ENCODE results near the gene MRPS11.
"Not testable (repeated sequence)": the region's sequence is repeated elsewhere in the genome, so short reads cannot be mapped to it uniquely, and the experiment has no call there.

The MRPS11 gene

DNA sequence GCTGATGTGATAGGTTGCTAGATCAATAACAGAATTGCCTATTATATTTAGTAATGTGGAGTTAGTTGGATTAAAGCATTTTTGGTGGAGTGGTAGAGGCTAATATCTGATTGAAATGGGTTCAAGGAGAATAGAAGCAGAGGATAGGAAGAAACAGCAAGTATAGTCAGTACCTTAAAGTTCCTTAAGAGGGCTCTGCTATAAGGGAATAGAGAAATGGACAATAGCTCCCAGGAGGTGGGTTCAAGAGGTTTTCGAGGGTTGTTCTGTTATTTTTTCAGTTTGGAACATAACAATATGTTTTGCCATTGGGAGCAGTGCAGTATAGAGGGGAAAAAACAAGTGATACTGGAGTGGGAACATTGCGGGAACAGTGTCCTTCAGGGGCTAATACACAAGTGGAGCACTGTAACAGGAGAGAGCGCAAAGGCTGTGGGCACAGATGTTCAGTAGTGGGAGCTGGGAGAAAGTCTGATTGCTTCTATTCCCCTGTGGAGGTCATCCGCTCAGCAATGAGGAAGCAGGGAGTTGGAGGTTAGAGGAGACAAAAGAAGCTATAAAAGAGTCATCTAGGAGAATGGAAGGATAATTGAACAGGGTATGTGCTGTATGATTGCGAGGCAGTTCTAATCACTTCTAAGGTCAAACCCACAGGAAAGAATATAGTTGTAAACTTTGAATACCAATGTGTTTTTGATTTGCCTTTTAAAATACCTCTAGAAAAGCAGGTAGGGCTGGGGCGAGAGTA lies 3.3 kb downstream of the MRPS11 start:
- no peak overlapping the region for H3K4me3 ChIP-seq (ENCODE audit: low read depth, low read length)
- TF ChIP-seq, protein P1, sequence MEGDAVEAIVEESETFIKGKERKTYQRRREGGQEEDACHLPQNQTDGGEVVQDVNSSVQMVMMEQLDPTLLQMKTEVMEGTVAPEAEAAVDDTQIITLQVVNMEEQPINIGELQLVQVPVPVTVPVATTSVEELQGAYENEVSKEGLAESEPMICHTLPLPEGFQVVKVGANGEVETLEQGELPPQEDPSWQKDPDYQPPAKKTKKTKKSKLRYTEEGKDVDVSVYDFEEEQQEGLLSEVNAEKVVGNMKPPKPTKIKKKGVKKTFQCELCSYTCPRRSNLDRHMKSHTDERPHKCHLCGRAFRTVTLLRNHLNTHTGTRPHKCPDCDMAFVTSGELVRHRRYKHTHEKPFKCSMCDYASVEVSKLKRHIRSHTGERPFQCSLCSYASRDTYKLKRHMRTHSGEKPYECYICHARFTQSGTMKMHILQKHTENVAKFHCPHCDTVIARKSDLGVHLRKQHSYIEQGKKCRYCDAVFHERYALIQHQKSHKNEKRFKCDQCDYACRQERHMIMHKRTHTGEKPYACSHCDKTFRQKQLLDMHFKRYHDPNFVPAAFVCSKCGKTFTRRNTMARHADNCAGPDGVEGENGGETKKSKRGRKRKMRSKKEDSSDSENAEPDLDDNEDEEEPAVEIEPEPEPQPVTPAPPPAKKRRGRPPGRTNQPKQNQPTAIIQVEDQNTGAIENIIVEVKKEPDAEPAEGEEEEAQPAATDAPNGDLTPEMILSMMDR (IDR thresholded peaks at IDR 0.05; ENCODE audit: control insufficient read depth, extremely low read depth, insufficient read depth) = no peak
- no peak for DNase-seq (ENCODE audit: low read depth)

DNA sequence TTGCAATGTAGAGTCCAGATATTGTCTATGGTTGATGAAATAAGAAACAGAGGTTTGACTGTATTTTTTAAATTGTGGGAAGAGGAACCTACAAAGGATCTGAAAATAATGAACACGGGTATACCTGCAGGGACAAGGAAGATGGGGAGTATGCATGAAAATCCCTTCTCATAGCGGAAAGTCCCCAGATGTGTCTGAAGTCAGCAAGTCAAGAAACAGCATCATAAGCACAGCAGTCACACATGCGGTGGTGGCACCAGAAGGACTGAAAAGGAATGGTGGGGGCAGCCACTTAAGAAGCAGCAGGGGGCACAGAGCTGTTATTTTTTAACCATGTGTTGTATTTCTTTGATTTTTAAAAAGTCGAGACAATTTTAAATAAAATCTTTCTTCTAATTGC lies 4.7 kb downstream of the MRPS11 start:
- DNase-seq (ENCODE audit: low read depth) = no peak
- TF ChIP-seq, protein P1 (IDR thresholded peaks at IDR 0.05; ENCODE audit: control insufficient read depth, extremely low read depth, insufficient read depth) = no peak
- H3K4me3 ChIP-seq (ENCODE audit: low read depth, low read length) = no peak overlapping the region

DNA sequence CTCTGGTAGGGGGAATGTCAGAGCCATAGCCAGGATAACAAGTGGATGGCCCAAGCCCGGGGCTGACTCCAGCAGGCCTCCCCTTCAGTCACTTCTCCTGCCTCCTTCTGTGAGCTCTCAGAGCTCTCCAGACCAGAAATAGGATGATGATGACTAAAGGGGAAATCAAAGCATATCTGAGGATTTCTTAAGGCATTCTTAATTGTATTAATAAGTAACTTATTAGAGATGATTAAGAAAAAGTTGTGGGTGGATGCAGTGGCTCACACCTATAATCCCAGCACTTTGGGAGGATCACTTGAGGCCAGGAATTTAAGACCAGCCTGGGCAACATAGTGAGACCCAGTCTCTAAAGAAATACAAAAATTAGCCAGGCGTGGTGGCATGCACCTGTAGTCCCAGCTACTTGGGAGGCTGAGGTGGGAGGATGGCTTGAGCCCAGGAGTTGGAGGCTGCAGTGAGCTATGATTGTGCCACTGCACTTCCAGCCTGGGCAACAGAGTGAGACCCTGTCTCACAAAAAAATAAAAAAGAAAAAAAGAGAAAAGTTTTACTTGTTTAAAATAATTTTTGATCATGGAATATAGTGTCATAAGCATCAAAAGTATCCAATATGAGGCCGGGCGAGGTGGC lies 6.3 kb downstream of the MRPS11 start:
- not testable (repeated sequence) for H3K4me3 ChIP-seq (ENCODE audit: low read depth, low read length); DNase-seq (ENCODE audit: low read depth)

DNA sequence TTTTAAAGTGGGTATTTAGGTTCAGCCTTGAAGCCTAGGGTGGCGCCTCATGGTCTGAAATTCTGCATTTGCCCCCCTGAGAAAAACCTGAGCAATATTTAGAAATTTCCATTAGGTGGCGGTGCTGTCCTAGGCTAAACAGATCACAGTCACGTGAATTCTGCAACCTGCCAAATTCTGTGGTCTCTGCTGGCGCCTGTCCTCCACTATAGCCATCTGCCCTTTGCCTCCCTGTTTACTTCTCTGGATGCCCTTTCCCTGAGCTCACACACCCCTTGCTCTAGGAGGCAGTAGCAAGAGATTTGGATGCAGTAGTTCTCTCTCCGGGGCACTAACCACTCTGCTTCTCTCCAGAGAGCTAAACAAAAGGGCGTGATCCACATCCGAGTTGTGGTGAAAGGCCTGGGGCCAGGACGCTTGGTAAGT lies 9.1 kb downstream of the MRPS11 start:
- no peak overlapping the region for H3K4me3 ChIP-seq (ENCODE audit: low read depth, low read length)
- TF ChIP-seq, protein P1 (IDR thresholded peaks at IDR 0.05; ENCODE audit: control insufficient read depth, extremely low read depth, insufficient read depth) = peak; percentile 55
- DNase-seq (ENCODE audit: low read depth) = peak; percentile 30

DNA sequence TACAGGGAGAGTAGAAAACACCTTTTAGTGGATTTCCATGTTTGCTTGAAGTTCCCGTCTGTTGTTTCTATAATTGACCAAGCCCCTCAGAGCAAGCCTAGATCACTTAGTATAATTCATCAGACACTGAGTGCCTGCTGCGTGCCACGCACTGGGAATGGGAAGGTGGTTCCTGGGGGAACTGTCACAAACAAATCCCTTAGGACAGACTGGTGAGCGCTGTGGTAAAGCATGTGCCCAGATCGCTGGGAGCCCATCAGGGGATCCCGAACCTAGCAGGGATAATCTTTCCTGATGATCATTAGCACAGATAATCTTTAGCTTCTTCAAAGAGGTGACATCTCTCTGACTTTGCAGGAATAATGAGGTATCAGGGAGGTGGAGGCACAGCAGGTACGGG lies 9.6 kb downstream of the MRPS11 start:
- H3K4me3 ChIP-seq (ENCODE audit: low read depth, low read length) = no peak overlapping the region
- no peak for DNase-seq (ENCODE audit: low read depth)
- TF ChIP-seq, protein P1 (IDR thresholded peaks at IDR 0.05; ENCODE audit: control insufficient read depth, extremely low read depth, insufficient read depth) = no peak

DNA sequence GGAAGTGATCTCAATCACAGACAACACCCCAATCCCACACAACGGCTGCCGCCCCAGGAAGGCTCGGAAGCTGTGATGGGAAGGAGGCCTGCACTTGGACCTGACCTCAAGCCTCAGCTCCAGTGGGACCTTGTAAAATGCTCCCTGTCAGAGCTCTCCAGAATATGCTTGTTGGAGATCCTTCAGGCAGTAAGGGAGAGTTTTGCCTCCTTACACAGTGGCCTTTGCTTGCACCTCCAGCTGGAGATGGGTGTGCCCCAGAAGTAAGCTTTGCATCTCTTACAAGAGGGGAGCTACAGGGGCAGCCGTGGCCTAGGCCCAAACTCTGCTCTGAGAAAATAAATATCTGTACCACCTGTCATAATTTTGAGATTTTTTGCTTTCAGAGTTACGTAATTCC lies 10.4 kb downstream of the MRPS11 start:
- TF ChIP-seq, protein P1 (IDR thresholded peaks at IDR 0.05; ENCODE audit: control insufficient read depth, extremely low read depth, insufficient read depth) = no peak
- H3K4me3 ChIP-seq (ENCODE audit: low read depth, low read length) = no peak overlapping the region
- DNase-seq (ENCODE audit: low read depth) = no peak

DNA sequence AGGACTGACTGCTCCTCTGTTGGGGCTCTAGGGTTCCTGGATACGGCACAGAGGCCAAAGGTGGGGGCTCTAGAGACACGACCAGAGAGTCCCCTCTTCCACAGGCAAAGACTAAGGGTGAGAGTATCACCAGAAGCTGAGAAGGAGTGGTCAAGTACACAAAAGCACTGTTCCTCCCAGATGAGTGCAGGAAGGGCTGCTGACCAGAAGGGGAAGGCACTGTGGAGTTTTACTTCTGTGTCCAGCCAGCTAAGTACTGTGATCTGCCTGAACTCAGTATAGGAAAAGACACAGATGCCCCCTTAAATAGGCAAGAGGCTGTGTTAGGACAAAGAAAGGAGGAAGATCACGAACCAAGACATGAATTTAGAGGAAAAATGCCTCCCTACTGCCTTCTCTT lies 11.7 kb downstream of the MRPS11 start:
- H3K4me3 ChIP-seq (ENCODE audit: low read depth, low read length) = no peak overlapping the region
- TF ChIP-seq, protein P1 (IDR thresholded peaks at IDR 0.05; ENCODE audit: control insufficient read depth, extremely low read depth, insufficient read depth) = no peak
- no peak for DNase-seq (ENCODE audit: low read depth)

Measured in LNCaP clone FGC (cell line).